ENCODE results near the gene POLQ.

Gene POLQ

GRCh38 chr3:121574449-121574848, 28.7 kb upstream of the POLQ start:
- DNase-seq (ENCODE audit: extremely low read depth, insufficient read length) = no peak
- no peak for TF ChIP-seq CTCF (IDR thresholded peaks at IDR 0.05; ENCODE audit: insufficient read depth, low read length, poor library complexity, severe bottlenecking)
- Histone ChIP-seq H3K27me3 (replicated peaks; ENCODE audit: control insufficient read depth, insufficient read depth, low read length) (no peaks in the 10 kb centered on the region; the same call in 1 of the 2 replicates), H3K4me3 (replicated peaks; ENCODE audit: low read depth, low read length) (no peak overlapping the region), H3K36me3 (ENCODE audit: control insufficient read depth, insufficient read depth, low read length) (no peaks in the 10 kb centered on the region)

DNA sequence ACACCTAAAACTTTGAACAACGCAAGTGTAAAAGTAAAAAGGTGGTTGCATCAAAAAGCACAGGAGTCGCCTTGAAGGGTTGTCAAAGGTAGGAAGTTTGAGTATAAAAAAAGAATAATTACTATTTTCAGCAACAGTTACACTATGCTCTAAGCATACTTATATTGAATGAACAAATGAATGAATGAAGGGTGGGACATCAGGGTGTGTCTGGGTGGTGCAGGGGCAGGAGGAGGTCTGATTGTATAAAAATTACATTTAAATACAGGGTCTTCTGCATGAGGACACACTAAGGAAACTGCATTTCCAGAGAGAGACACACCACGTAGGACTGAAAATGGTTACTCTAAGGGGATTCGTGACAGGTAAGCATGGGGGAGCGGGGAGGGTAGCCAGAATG, 21.9 kb upstream of the POLQ start, which contains the start of gene ARGFX:
Gene ARGFX (plus strand): TSS at position 301 of the 400 bp plus-strand sequence. CDS start 2,765 bp downstream, outside the sequence.
- Histone ChIP-seq H3K36me3 (ENCODE audit: control insufficient read depth, insufficient read depth, low read length) (no peaks in the 10 kb centered on the region), H3K4me3 (replicated peaks; ENCODE audit: low read depth, low read length) (no peak within 1 kb of the TSS), H3K27me3 (replicated peaks; ENCODE audit: control insufficient read depth, insufficient read depth, low read length) (no peaks in the 10 kb centered on the region)
- DNase-seq (ENCODE audit: extremely low read depth, insufficient read length) = no peak
- TF ChIP-seq CTCF (IDR thresholded peaks at IDR 0.05; ENCODE audit: insufficient read depth, low read length, poor library complexity, severe bottlenecking) = no peak

DNA sequence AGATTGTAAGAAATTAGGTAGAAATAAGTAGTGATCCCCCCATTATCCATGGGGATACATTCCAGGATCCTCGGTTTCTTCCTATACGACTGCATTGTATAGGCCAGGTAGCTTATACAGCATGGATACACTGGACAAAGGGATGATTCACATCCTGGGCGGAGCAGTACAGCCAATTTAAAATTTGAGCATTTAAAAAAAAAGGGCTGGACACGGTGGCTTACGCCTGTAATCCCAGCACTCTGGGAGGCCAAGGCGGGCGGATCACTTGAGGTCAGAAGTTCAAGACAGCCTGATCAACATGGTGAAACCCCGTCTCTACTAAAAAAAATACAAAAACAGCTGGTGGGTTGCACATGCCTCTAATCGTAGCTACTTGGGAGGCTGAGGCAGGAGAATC, 21.0 kb upstream of the POLQ start:
- no peak for TF ChIP-seq CTCF (IDR thresholded peaks at IDR 0.05; ENCODE audit: insufficient read depth, low read length, poor library complexity, severe bottlenecking)
- Histone ChIP-seq H3K4me3 (replicated peaks; ENCODE audit: low read depth, low read length) (no peak overlapping the region), H3K27me3 (replicated peaks; ENCODE audit: control insufficient read depth, insufficient read depth, low read length) (no peaks in the 10 kb centered on the region), H3K36me3 (ENCODE audit: control insufficient read depth, insufficient read depth, low read length) (no peaks in the 10 kb centered on the region)
- no peak for DNase-seq (ENCODE audit: extremely low read depth, insufficient read length)

- no peak for DNase-seq (ENCODE audit: extremely low read depth, insufficient read length)
- no peaks in the 10 kb centered on the region for H3K27me3 ChIP-seq (replicated peaks; ENCODE audit: control insufficient read depth, insufficient read depth, low read length)
- H3K4me3 ChIP-seq (replicated peaks; ENCODE audit: low read depth, low read length) = no peak overlapping the region
- H3K36me3 ChIP-seq (ENCODE audit: control insufficient read depth, insufficient read depth, low read length) = no peaks in the 10 kb centered on the region
- no peak for TF ChIP-seq CTCF (IDR thresholded peaks at IDR 0.05; ENCODE audit: insufficient read depth, low read length, poor library complexity, severe bottlenecking)
Measured at GRCh38 chr3:121562148-121562547, 16.4 kb upstream of the POLQ start.

DNA sequence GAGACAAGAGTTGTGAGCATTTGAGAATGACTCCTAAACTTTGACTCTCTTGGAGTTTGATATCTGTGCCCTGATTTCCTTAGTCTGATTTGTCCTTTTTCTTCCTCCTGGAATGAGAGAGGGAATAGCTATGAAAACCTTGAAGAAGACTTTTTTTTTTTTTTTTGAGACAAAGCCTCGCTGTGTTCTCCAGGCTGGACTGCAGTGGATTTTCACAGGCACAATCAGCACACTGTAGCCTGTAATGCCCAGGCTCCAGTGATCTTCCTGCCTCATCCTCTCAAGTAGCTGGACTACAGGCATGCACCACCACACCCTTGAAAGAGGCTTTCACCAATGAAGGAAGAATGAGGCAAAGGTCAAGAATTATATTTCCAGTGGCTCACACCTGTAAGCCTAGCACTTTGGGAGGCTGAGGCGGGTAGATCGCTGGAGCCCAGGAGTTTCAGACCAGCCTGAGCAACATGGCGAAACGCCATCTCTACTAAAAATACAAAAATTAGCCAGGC, 11.7 kb upstream of the POLQ start:
- Histone ChIP-seq H3K27me3 (replicated peaks; ENCODE audit: control insufficient read depth, insufficient read depth, low read length) (no peaks in the 10 kb centered on the region), H3K36me3 (ENCODE audit: control insufficient read depth, insufficient read depth, low read length) (no peaks in the 10 kb centered on the region), H3K4me3 (replicated peaks; ENCODE audit: low read depth, low read length) (no peak overlapping the region)
- no peak for DNase-seq (ENCODE audit: extremely low read depth, insufficient read length)
- no peak for TF ChIP-seq CTCF (IDR thresholded peaks at IDR 0.05; ENCODE audit: insufficient read depth, low read length, poor library complexity, severe bottlenecking)

DNA sequence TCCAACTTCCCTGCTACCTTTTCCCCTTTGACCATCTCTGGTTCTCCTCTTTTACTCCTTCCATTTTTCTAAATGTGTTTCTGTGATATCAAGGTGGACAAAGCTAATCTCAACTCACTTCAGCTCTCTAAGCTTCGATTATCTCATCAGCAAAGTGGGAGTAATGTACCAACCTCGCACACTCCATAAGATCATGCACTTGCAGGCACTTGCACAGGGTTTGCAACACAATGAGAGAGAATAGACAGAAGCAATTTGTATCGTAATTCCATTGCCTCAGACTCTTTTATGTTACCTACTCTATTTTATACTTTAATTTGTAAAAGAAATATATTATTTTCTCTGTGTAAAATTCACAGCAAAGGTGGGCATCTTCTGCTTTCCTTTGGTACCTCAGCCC, 7.0 kb upstream of the POLQ start:
- Histone ChIP-seq H3K36me3 (ENCODE audit: control insufficient read depth, insufficient read depth, low read length) (no peaks in the 10 kb centered on the region), H3K27me3 (replicated peaks; ENCODE audit: control insufficient read depth, insufficient read depth, low read length) (no peaks in the 10 kb centered on the region), H3K4me3 (replicated peaks; ENCODE audit: low read depth, low read length) (no peak overlapping the region)
- DNase-seq (ENCODE audit: extremely low read depth, insufficient read length) = no peak
- TF ChIP-seq CTCF (IDR thresholded peaks at IDR 0.05; ENCODE audit: insufficient read depth, low read length, poor library complexity, severe bottlenecking) = no peak

Data from GM06990 (cell line).